Inflammatory macrophage treated with lipopolysaccharide for 4 hours (primary cell): Measurements from ENCODE around the gene MUL1.
A peak's percentile ranks its signal among the peaks of the same experiment; 100 is the strongest.
"Not testable (repeated sequence)": the region's sequence is repeated elsewhere in the genome, so short reads cannot be mapped to it uniquely, and the experiment has no call there.

Source experiments
- DNase-seq: peaks from one replicate; pipeline ENCODE4 v3.0.0-alpha.2; 2020

Gene MUL1

GRCh38 chr1:20507564-20508410 is at the start of gene MUL1:
MUL1 (minus strand) TSS chr1:20508151; CDS start chr1:20508024, 127 bp downstream.
- DNase-seq = peak; percentile 94

DNA sequence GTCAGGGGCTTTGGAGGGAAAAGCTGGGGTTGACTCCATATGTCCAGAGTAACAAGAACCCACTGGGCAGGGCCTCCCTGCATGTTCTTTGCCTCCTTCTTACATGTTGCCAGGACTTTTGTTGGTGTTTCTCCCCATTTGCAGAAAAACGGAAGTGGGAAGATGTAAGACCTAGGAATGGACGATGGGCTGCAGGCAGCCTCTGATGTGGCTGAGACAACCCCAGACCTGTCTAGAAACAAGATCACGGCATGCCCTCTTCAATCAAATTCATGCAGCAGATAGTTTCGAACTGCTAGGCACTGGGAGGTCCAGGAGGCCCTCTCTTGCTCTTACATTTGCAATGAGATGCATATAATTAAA is 47.8 kb upstream of the MUL1 start:
- DNase-seq = no peak

DNA sequence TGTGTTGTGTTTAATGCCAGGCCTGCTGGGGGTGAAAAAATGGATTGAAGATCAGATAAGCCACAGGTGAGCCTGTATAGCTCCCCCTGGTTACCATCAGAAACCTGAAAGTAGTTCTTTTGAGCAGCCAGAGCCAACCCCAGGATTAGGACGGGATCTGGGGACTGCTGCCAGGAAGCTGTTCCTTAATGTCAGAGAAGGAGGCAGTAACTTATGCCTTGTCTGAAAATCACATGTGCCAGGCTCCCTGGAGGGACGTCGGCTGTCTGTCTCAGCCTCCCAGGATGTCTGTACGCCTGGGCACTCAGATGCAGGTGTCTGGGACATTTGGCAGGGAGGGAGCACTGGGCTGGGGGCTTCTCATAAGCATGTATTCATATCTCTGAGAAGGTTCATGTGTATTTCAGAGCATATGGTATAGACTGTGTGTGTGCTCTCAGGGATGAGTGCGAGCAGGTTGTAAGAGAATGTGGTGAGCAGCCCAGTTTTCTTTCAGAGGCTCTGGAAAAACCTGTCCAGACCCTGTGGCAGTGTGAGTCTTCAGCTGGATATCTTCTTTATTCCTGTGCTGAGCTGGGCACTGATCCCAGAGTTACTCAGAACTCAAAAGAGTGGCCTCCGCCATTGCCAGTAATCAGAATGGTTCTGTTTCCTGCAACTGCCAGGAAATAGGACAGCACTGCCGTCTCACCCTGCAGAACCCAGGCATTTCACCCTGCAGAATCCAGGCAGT is 47.2 kb upstream of the MUL1 start:
- no peak for DNase-seq

GRCh38 chr1:20552728-20553445 is 44.9 kb upstream of the MUL1 start:
- no peak for DNase-seq

- DNase-seq = no peak
These were observed 44.2 kb upstream of the MUL1 start, which contains the start of gene FAM43B for GRCh38 chr1:20551945-20552727. FAM43B (plus strand) TSS chr1:20552573; CDS start chr1:20552974, 401 bp downstream.

DNA sequence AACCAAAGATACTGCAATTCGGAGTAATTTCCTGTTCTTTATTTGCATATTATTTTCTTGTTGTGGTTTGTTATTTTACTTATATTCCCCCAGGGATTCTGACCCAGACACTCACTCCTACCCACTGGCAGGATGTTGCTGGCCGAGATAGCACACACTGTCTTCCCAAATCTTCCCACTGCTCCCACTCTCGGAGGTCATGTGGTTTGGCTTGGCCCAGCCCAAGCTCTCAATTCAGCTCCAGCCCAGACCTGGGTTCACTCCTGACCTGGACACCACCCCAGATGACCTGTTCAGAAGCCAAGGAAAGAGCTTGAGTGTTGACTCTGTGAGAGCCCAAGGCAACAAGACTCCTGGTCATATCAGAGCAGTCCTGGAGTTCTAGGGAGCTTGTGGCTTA is 43.2 kb upstream of the MUL1 start:
- no peak for DNase-seq

- no peak for DNase-seq
These were observed 38.7 kb upstream of the MUL1 start for GRCh38 chr1:20546637-20547036.

DNA sequence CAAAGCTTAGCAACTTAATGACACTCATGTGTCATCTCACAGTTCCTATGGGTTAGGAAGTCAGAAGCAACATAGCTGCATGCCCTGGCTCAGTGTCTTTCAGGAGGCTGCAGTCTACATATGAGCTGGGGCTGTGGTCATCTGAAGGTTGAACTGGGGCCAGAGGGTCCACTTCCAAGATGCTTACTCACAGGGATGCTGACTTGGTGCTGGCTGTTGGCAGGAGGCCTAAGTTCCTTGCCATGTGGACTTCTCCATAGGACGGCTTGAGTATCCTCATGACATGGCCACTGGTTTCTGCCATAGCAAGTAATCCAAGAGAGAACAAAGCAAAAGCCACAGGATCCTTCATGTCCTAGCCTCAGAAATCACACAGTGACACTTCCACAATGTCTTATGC is 32.3 kb upstream of the MUL1 start:
- no peak for DNase-seq

GRCh38 chr1:20538760-20539551 is 31.0 kb upstream of the MUL1 start:
- DNase-seq = no peak

GRCh38 chr1:20538227-20538626 is 30.3 kb upstream of the MUL1 start:
- DNase-seq = no peak

GRCh38 chr1:20534659-20535417 is 26.9 kb upstream of the MUL1 start:
- no peak for DNase-seq

DNA sequence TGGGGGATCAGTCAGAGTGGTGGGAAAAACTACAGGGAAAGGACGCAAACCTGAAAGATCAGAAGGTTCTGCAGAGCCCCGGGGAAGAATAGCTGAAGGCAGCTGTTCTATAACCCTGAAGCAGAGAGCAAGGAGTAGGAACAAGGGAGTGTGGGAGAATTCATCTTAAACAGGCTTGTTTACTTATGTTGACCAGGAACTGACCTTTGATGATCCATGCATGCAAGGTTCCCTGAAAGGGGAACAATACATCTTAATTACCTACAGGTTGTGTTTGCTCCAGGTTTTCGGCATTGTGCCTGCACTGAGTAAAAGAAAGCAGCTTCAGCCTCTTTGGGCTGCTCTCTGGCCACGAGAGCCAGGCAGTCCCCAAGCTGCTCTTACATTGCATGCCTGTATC is 25.7 kb upstream of the MUL1 start:
- DNase-seq = no peak

DNA sequence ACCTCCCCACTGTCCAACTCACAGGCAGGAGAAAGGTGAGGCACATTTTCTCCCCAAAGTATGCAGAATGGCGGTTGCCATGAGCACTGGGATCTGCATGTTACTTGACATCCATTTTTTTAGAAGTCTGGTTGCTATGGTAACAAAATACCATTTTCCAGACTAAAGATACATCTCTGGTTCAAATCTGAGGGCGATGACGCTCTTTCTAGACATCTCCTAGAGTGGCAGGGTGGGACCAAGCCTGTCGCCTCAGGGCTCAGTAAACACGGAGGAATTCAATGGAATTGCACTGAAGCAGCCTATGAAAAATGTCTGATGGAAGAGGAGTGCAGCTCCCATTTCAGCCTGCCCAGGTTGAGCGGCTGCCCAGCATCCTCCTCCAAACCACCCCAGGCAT is 22.9 kb upstream of the MUL1 start:
- DNase-seq = no peak

- DNase-seq = no peak
These were observed 22.4 kb upstream of the MUL1 start for GRCh38 chr1:20530306-20530705.

DNA sequence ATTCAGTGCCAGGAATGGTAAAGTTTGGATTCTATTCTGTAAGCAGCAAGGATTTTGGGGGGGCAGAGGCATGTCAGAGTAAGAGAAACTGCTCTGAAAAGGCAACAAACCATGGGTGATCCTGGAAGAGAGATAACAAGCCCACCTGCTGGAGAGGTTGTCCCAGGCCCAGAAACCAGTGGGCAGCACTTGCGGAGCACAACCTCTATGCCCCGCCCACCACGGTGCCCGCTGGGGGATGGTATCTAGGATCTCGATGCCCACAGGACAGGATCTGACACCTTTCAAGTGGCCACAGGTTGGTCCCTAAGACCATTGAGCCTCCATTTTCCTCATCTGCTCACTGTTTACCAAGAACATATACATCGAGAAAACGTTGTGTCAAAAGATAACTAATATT is 20.3 kb upstream of the MUL1 start:
- DNase-seq = no peak

DNA sequence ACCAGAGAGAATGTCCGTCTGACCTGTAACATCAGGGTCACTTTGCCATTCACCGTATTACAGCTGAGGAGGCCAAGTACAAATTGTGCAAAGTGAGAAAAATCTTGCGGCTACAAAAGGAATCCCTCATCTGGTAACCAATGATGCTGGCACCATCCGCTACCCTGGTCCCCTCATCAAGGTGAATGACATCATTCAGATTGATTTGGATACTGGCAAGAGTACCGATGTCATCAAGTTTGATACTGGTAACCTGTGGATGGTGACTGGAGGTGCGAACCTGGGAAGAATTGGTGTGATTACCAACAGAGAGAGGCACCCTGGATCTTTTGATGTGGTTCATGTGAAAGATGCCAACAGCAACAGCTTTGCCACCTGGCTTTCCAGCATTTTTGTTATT is 18.3 kb upstream of the MUL1 start:
- DNase-seq = no peak

- DNase-seq = peak; percentile 72
These were observed 14.3 kb upstream of the MUL1 start for GRCh38 chr1:20521960-20522861.

DNA sequence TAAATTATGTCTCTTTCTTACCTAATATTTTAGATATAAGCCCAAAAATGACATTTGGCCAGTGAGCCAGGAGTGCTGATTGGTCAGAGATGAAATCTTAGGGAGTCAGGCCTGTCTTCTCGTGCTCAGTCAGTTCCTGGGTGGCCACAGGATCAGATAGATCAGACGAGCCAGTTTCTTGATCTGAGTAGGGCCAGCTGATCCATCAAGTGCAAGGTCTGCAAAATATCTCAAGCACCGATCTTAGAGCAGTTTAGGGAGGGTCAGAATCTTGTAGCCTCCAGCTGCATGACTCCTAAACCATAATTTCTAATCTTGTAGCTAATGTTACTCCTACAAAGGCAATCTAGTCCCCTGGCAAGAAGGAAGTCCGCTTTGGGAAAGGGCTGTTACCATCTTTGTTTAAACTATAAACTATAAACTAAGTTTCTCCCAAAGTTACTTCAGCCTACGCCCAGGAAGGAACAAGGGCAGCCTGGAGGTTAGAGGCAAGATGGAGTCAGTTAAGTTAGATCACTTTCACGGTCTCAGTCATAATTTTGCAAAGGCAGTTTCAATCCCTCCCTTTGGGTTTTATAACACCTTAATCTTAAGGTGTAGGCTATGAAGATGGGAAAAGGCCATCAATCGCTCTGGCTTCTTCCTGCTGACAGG is 11.8 kb upstream of the MUL1 start:
- DNase-seq = not testable (repeated sequence)
